22Rv1 (cell line): ENCODE measurements around the gene CFAP70.

ENCODE experiments used
- ZFX ChIP-seq: fragments of 450-650 bp; IDR thresholded peaks from 2 replicates; pipeline ENCODE4 v1.6.1; 2017; ENCODE audit warnings: antibody characterized with exemption, borderline replicate concordance
- TF ChIP-seq, protein P1 (sequence below): fragments of 450-650 bp; IDR thresholded peaks from 2 replicates; pipeline ENCODE4 v1.5.1; 2017; ENCODE audit warnings: mild to moderate bottlenecking

DNA sequence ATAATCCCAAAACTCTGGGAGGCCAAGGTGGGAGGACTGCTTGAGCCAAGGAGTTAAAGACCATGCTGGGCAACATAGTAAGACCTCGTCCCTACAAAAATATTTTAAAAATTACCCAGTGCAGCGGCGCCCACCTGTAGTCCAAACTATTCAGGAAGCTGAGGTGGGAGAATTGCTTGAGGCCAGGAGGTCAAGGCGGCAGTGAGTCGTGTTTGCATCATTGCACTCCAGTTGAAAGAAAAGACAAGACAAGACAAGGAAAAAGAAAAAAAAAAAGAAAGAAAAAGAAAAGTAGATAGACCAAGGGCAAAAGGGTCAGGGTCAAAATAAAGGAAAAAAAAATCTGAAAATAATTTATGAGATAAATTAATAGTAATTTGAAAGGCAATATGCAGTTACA is 49.4 kb upstream of the CFAP70 start:
- TF ChIP-seq, protein P1, sequence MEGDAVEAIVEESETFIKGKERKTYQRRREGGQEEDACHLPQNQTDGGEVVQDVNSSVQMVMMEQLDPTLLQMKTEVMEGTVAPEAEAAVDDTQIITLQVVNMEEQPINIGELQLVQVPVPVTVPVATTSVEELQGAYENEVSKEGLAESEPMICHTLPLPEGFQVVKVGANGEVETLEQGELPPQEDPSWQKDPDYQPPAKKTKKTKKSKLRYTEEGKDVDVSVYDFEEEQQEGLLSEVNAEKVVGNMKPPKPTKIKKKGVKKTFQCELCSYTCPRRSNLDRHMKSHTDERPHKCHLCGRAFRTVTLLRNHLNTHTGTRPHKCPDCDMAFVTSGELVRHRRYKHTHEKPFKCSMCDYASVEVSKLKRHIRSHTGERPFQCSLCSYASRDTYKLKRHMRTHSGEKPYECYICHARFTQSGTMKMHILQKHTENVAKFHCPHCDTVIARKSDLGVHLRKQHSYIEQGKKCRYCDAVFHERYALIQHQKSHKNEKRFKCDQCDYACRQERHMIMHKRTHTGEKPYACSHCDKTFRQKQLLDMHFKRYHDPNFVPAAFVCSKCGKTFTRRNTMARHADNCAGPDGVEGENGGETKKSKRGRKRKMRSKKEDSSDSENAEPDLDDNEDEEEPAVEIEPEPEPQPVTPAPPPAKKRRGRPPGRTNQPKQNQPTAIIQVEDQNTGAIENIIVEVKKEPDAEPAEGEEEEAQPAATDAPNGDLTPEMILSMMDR, result no peak
- TF ChIP-seq ZFX, result no peak
